Upper lobe of right lung (tissue), 1 donor: ENCODE measurements around the gene PLXNB1. TPM values are rescaled to one million over a fixed set of nuclear protein-coding genes. Genes with fewer than 3 reads are reported as not detected.

Experiments used
- ATAC-seq: fragments of 200-7000 bp; cut with Tn5 transposase; one replicate; pipeline ENCODE4 v1.9.1; 2020; ENCODE audit warnings: mild to moderate bottlenecking, moderate library complexity
- DNase-seq: peaks from one replicate; pipeline ENCODE4 v3.0.0-alpha.2; 2020
- H3K27ac ChIP-seq: fragments of 200-600 bp; one replicate; pipeline ENCODE4 v1.8.0; 2022
- H3K27me3 ChIP-seq: fragments of 200-600 bp; one replicate; pipeline ENCODE4 v1.8.0; 2022; ENCODE audit warnings: mild to moderate bottlenecking
- H3K36me3 ChIP-seq: fragments of 200-600 bp; one replicate; pipeline ENCODE4 v1.8.0; 2022
- H3K4me1 ChIP-seq: fragments of 200-600 bp; one replicate; pipeline ENCODE4 v1.8.0; 2022
- H3K4me3 ChIP-seq: fragments of 200-600 bp; one replicate; pipeline ENCODE4 v1.8.0; 2022; ENCODE audit warnings: mild to moderate bottlenecking
- H3K9me3 ChIP-seq: fragments of 200-600 bp; one replicate; pipeline ENCODE4 v1.8.0; 2022
- CTCF ChIP-seq: fragments of 200-600 bp; IDR thresholded peaks from one replicate; pipeline ENCODE4 v1.8.0; 2022; ENCODE audit warnings: antibody characterized with exemption
- intact Hi-C: fragments of 100-400 bp; cut with DNase I; formaldehyde crosslinking; loops from one replicate; pipeline ENCODE4 v1.11.0; 2022
- total RNA-seq: library from RNA; stranded (reverse); fragmentation: NEBNext Ultra II Directional; extraction: Animal tissue kit (Norgen Biotek cat#: 25700); gene quantifications from one replicate; pipeline ENCODE4 v1.2.1, GENCODE V29; 2021
- donor health status: DM: no; HTN: yes; CAD: no; lungs with severe emphysema.

The PLXNB1 gene
- total RNA-seq, 1 donor from 2014 or later: 103 TPM

- no peak for TF ChIP-seq CTCF
- Histone ChIP-seq H3K4me3 (no peak overlapping the region), H3K27me3 (no peaks in the 10 kb centered on the region), H3K4me1 (peaks cover 47% of the 10 kb centered on the region), H3K9me3 (no peaks in the 10 kb centered on the region), H3K27ac (peak overlapping the region; percentile 89), H3K36me3 (peaks cover 14% of the 10 kb centered on the region)
- intact Hi-C loops: no loop called here
- ATAC-seq: no peak
- DNase-seq: peak; percentile 48
Observed at GRCh38 chr3:48430708-48431101, 819 bp upstream of the PLXNB1 start.

GRCh38 chr3:48429317-48429959 is 448 bp downstream of the PLXNB1 start:
- H3K4me1 ChIP-seq: peaks cover 51% of the 10 kb centered on the region
- peaks cover 14% of the 10 kb centered on the region for H3K36me3 ChIP-seq
- intact Hi-C loops: no loop called here
- TF ChIP-seq CTCF: no peak
- peak overlapping the region; percentile 78 for H3K4me3 ChIP-seq
- peak; percentile 93 for DNase-seq
- H3K9me3 ChIP-seq: no peaks in the 10 kb centered on the region
- H3K27ac ChIP-seq: peak overlapping the region; percentile 89
- H3K27me3 ChIP-seq: no peaks in the 10 kb centered on the region
- peak; percentile 61 for ATAC-seq

GRCh38 chr3:48428572-48429316 is 1.1 kb downstream of the PLXNB1 start:
- TF ChIP-seq CTCF: no peak
- Histone ChIP-seq H3K9me3 (no peaks in the 10 kb centered on the region), H3K36me3 (peaks cover 14% of the 10 kb centered on the region), H3K4me3 (peak overlapping the region; percentile 78), H3K27me3 (no peaks in the 10 kb centered on the region), H3K4me1 (peaks cover 48% of the 10 kb centered on the region), H3K27ac (peak overlapping the region; percentile 89)
- peak; percentile 37 for ATAC-seq
- DNase-seq: peak; percentile 76
- intact Hi-C loops: no loop called here

- Histone ChIP-seq H3K27me3 (no peaks in the 10 kb centered on the region), H3K9me3 (no peaks in the 10 kb centered on the region), H3K4me1 (peaks cover 54% of the 10 kb centered on the region), H3K36me3 (peaks cover 14% of the 10 kb centered on the region), H3K27ac (peak overlapping the region; percentile 89), H3K4me3 (peak overlapping the region; percentile 78)
- intact Hi-C loops: no loop called here
- no peak for DNase-seq
- ATAC-seq: no peak
- TF ChIP-seq CTCF: no peak
Observed at GRCh38 chr3:48428088-48428571, 1.8 kb downstream of the PLXNB1 start.

GRCh38 chr3:48427630-48427962 is 2.3 kb downstream of the PLXNB1 start:
- Histone ChIP-seq H3K4me3 (peak overlapping the region; percentile 78), H3K9me3 (no peaks in the 10 kb centered on the region), H3K27me3 (no peaks in the 10 kb centered on the region), H3K36me3 (peaks cover 8% of the 10 kb centered on the region), H3K4me1 (peaks cover 54% of the 10 kb centered on the region), H3K27ac (peak overlapping the region; percentile 89)
- peak; percentile 0 for ATAC-seq
- intact Hi-C loops: no loop called here
- TF ChIP-seq CTCF: no peak
- no peak for DNase-seq
